Loucy (cell line): ENCODE measurements around the gene ZDBF2.

Experiments used
- CTCF ChIP-seq: fragments of 200-600 bp; sonication (generic); conservative IDR thresholded peaks from 2 replicates; pipeline ENCODE4 v1.5.1; 2014; ENCODE audit warnings: mild to moderate bottlenecking, antibody characterized with exemption, low read length
- EZH2phosphoT487 ChIP-seq: fragments of 200-600 bp; IDR thresholded peaks from 2 replicates; pipeline ENCODE4 v1.6.1; 2018; ENCODE audit warnings: antibody characterized with exemption, mild to moderate bottlenecking, moderate library complexity, borderline replicate concordance

GRCh38 chr2:206354129-206354528 is 79.7 kb downstream of the ZDBF2 start:
- TF ChIP-seq CTCF: no peak
- TF ChIP-seq EZH2phosphoT487: no peak
